ENCODE measurements around the gene SYP.

SYP gene

DNA sequence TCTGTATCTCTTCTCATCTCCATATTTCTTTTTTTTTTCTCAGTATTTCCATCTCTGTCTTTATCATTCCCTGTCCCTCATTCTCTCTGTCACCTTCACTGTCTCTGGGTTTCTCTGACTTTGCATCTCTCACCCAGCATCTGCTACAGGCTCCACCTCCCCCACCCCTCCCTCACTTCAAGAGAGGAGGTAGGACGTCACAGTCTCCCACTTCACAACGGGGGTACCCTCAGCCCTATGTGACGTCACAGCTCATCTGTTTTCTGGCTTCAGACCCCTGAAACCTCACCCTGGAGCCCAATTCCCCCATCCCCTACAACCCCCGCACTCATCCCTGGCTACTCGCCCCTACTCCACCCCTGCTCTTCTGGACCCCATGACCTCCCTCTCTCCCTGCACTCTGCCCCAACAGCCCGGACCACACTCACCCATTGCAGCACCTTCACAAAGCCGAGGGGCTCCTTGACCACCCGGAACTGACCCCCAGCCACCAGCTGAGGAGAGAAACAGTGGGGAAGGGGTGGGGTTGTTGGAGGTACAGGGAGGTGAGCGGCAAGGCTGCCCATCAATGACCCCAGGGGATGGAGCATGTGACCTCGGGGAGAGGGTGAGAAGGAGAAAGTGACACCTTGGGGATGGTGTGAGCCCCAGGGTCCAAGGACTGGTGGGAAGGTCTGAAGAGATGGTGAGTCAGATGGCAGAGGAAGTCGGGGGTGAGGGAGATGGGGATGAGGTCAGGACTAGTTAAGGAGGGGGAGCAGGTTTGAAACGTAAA, 1.3 kb downstream of the SYP start:
- H3K27me3 ChIP-seq (ENCODE audit: insufficient read depth, low read depth), result peaks cover 5% of the 10 kb centered on the region; the same call in 1 of the 2 replicates
- H3K9ac ChIP-seq, result no peak overlapping the region
- no peaks in the 10 kb centered on the region for H3K4me1 ChIP-seq (ENCODE audit: low read depth, poor library complexity, severe bottlenecking)
- TF ChIP-seq, protein P1, sequence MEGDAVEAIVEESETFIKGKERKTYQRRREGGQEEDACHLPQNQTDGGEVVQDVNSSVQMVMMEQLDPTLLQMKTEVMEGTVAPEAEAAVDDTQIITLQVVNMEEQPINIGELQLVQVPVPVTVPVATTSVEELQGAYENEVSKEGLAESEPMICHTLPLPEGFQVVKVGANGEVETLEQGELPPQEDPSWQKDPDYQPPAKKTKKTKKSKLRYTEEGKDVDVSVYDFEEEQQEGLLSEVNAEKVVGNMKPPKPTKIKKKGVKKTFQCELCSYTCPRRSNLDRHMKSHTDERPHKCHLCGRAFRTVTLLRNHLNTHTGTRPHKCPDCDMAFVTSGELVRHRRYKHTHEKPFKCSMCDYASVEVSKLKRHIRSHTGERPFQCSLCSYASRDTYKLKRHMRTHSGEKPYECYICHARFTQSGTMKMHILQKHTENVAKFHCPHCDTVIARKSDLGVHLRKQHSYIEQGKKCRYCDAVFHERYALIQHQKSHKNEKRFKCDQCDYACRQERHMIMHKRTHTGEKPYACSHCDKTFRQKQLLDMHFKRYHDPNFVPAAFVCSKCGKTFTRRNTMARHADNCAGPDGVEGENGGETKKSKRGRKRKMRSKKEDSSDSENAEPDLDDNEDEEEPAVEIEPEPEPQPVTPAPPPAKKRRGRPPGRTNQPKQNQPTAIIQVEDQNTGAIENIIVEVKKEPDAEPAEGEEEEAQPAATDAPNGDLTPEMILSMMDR (conservative IDR thresholded peaks at IDR 0.05; ENCODE audit: low read depth, low read length), result no peak
- H3K27ac ChIP-seq, result no peak overlapping the region
- H3K79me2 ChIP-seq (ENCODE audit: insufficient read depth, low read depth), result no peaks in the 10 kb centered on the region
- no peak overlapping the region for H2AFZ ChIP-seq (ENCODE audit: low read depth)
- H3K4me3 ChIP-seq (IDR thresholded peaks at IDR 0.05; ENCODE audit: insufficient read depth, low read depth, low read length), result no peak overlapping the region
- H3K4me2 ChIP-seq, result no peak overlapping the region
- no peaks in the 10 kb centered on the region for H4K20me1 ChIP-seq (ENCODE audit: insufficient read depth)
- no peaks in the 10 kb centered on the region for H3K36me3 ChIP-seq (ENCODE audit: insufficient read depth)

DNA sequence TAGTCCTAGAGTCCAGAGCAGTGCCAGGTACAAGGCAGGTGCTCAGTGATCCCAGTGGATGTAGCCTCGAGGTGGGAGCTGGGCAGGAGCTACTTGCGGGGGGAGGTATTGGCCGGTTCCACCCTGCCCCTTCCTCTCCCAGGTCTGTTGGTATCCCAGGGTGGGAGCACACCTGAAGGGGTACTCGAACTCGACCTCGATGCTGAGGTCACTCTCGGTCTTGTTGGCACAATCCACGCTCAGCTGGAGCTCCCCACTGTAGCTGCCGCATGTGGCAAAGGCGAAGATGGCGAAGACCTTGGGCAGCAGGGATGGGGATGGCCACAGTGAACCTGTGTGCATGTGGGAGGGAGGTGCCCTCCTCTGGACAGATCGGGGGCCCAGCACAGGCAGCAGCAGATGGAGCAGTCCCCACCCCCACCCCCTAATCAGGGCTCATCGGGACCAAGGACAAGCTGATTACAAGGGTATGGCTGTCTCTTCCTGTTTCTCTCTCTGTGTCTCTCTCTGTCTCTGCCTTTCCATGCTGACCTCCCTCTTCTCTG, 2.4 kb downstream of the SYP start:
- Histone ChIP-seq H3K79me2 (ENCODE audit: insufficient read depth, low read depth) (no peaks in the 10 kb centered on the region), H3K9ac (no peak overlapping the region), H3K27ac (no peak overlapping the region), H4K20me1 (ENCODE audit: insufficient read depth) (no peaks in the 10 kb centered on the region), H3K4me2 (no peak overlapping the region), H3K27me3 (ENCODE audit: insufficient read depth, low read depth) (peaks cover 5% of the 10 kb centered on the region; the same call in 1 of the 2 replicates), H3K4me1 (ENCODE audit: low read depth, poor library complexity, severe bottlenecking) (peaks cover under 1% of the 10 kb centered on the region), H3K4me3 (IDR thresholded peaks at IDR 0.05; ENCODE audit: insufficient read depth, low read depth, low read length) (no peak overlapping the region), H2AFZ (ENCODE audit: low read depth) (no peak overlapping the region), H3K36me3 (ENCODE audit: insufficient read depth) (no peaks in the 10 kb centered on the region)
- TF ChIP-seq, protein P1 (conservative IDR thresholded peaks at IDR 0.05; ENCODE audit: low read depth, low read length), result no peak

DNA sequence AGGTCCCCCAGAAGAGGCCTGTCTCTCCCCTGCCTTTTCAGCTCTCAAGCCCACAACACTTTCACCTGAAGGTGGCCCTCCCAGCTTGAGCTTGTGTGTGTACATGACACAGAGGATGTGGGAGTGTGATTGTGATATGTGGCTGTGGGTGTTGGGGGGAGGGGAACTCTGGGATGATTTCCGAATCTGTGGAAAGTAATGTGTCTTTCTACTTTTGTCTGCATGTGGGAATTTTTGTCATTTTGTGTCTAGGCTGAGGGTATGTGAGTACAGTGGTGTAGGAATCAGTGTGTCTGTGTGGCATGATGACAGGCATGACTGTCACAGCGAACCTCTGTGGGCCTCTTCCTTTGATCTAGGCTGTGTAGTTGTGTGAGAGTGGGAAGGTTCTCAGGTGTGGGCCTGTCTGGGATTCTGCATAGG, 6.4 kb downstream of the SYP start:
- Histone ChIP-seq H3K4me3 (IDR thresholded peaks at IDR 0.05; ENCODE audit: insufficient read depth, low read depth, low read length) (no peak overlapping the region), H3K4me2 (no peak overlapping the region), H3K79me2 (ENCODE audit: insufficient read depth, low read depth) (no peaks in the 10 kb centered on the region), H3K36me3 (ENCODE audit: insufficient read depth) (no peaks in the 10 kb centered on the region), H3K9ac (no peak overlapping the region), H3K27ac (no peak overlapping the region), H2AFZ (ENCODE audit: low read depth) (no peak overlapping the region), H3K4me1 (ENCODE audit: low read depth, poor library complexity, severe bottlenecking) (peaks cover 8% of the 10 kb centered on the region), H3K27me3 (ENCODE audit: insufficient read depth, low read depth) (peaks cover 5% of the 10 kb centered on the region; the same call in 1 of the 2 replicates), H4K20me1 (ENCODE audit: insufficient read depth) (no peaks in the 10 kb centered on the region)
- TF ChIP-seq, protein P1 (conservative IDR thresholded peaks at IDR 0.05; ENCODE audit: low read depth, low read length), result no peak

DNA sequence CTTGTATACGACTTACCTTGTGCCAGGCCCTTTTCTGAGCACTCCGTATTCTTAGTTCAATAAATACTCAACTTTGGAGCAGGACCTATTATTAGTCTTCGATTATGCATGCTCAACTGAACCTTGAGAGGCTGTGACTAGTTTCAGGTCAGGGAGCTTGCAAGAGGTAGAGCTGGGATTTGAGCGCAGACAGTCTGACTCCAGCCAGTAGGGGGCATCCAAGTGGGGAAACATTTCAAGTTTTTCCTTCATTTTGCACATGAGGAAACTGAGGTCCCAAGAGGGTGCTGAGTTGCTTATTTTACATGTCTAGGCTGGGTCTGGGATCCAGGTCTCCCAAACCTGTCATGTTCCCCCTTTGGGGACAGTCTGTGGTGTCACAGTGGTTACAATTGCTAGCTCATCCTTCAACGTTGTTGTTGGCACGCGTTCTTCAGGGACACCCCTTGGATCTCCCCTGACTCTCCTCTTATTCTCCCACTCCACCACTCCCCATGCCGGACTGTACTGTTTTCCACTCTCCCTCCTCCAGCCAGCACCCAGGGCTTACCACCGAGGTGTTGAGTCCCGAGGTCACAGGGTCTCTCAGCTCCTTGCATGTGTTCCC, 7.2 kb downstream of the SYP start:
- H3K4me2 ChIP-seq, result no peak overlapping the region
- H3K4me3 ChIP-seq (IDR thresholded peaks at IDR 0.05; ENCODE audit: insufficient read depth, low read depth, low read length), result no peak overlapping the region
- no peaks in the 10 kb centered on the region for H4K20me1 ChIP-seq (ENCODE audit: insufficient read depth)
- H3K36me3 ChIP-seq (ENCODE audit: insufficient read depth), result no peaks in the 10 kb centered on the region
- no peak overlapping the region for H3K27ac ChIP-seq
- H3K79me2 ChIP-seq (ENCODE audit: insufficient read depth, low read depth), result no peaks in the 10 kb centered on the region
- no peak overlapping the region for H2AFZ ChIP-seq (ENCODE audit: low read depth)
- H3K9ac ChIP-seq, result no peak overlapping the region
- TF ChIP-seq, protein P1 (conservative IDR thresholded peaks at IDR 0.05; ENCODE audit: low read depth, low read length), result peak; percentile 57
- peaks cover 8% of the 10 kb centered on the region for H3K4me1 ChIP-seq (ENCODE audit: low read depth, poor library complexity, severe bottlenecking)
- no peaks in the 10 kb centered on the region for H3K27me3 ChIP-seq (ENCODE audit: insufficient read depth, low read depth)
